HCEC 1CT (cell line): ENCODE results near the gene NCBP3.
A peak's percentile ranks its signal among the peaks of the same experiment; 100 is the strongest.
"Not testable (repeated sequence)": the region's sequence is repeated elsewhere in the genome, so short reads cannot be mapped to it uniquely, and the experiment has no call there.

Experiments used
- DNase-seq: peaks from one replicate; pipeline ENCODE4 v3.0.0-alpha.2; 2017

The NCBP3 gene

DNA sequence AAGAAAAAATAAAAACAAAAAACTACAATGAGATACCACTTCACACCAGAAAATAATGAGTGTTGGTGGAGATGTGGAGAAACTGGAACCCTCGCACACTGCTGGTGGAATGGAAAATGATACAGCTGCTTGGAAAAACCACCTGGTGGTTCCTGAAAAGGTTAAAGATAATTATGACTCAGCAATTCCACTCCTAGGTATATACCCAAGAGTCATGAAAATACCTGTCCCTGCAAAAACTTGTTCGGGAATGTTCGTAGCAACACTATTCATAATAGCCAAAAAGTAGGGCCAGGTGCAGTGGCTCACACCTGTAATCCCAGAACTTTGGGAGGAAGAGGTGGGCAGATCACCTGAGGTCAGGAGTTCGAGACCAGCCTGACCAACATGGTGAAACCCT, 36.9 kb downstream of the NCBP3 start:
- no peak for DNase-seq

DNA sequence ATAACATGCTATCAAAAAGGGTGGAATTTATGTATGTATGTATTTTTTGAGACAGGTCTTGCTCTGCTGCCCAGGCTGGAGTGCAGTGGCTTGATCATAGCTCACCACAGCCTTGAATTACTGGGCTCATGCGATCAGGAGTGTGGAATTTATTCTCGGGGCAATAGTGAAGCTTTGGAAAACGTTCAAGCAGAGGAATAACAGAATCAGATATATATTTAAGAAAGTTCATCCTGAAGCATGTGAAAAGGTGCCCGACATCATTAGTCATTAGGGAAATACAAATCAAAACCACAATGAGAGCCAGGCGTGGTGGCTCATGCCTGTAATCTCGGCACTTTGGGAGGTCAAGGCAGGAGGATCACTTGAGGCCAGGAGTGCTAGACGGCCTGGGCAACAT, 37.3 kb downstream of the NCBP3 start:
- no peak for DNase-seq

DNA sequence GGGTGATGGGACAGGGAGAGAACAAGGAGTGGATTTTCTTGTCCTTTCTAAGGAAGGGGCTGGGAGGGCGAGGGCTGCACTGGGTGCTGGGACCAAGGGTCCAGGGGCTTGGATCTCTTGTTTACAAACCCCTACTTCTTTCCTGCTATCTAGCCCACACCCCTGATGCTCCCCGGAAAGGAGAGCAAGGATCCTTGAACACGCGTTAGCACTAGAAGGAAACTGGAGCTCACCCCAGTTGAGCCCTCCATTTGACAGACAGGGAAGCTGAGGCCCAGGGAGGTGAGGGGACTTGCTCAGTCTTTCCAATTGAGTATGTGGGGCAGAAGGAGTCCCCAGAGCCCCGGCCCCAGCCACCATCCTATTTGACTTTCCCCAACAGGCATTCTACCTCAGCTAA, 40.5 kb downstream of the NCBP3 start:
- no peak for DNase-seq

DNA sequence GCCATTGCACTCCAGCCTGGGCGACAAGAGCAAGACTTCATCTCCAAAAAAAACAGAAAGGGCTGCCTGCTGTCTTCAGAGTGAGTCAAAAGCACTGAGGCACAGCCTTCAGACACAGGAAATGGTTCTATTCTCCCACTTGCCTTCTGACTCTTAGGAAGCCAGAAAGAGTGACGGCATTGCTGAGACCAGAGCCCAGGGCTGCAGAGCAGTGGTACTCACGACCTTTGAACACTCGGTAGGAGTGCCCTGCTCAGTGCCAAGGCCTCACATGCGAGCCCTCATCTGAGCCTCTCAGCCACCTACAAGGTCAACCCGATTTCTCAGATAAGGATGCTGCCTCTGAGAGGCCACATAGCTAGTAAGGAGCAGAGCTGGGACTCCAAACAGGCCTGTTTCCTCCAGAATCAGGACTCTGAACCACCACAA, 41.5 kb downstream of the NCBP3 start:
- DNase-seq: no peak

DNA sequence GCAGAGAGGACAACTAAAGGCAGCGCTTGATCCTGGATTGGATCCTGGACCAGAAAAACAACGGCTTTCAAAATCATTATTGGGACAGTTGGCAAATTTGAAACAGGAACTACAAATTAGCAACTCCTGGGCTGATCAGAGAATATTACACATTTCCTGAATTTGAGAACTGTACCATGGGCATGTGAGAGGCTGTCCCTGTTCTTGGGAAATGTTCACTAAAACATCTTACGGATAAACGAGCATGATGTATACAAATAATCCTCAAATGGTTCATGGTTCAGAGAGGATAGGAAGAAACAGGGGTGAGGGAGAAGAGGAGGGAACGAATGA, 42.8 kb downstream of the NCBP3 start:
- DNase-seq: no peak

DNA sequence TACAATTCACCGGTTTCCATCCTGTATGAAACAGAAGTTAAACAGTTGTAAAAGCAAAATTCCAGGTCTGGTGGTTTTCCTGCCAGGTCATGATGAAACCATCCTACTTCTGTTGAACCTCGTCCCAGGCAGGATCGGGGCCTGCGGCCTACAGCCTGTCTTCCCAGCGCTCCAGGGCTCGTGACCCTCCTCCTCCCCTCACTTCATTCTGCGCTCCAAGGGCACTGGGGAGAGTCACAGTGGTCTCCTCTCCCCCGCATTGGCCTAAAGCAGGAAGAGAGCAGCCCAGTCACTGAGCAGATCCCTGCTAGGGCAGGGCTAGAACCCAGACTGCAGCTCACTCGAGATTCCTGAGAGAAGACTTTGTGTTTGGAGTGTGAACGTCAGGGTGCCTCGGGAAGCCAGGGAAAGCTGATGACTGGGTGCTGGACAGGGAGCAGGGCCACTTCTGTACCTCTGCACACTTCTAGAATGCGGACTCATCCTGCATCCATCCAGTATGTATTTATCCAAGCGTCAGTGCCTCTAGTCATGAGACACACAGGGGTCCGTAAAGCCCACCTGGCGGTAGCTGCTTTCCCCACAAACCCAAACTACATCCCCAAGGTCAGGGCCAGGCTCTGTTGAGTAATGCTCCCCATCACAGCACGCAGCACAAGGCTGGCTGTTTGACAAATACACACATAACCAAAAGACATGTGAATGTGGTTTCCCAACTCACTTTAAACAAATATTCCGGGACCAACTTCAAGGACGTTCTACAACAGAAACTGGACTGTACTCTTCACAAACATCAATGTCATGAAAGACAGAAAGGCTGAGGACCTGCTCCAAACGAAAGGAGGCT, 43.4 kb downstream of the NCBP3 start:
- peak; percentile 71 for DNase-seq

DNA sequence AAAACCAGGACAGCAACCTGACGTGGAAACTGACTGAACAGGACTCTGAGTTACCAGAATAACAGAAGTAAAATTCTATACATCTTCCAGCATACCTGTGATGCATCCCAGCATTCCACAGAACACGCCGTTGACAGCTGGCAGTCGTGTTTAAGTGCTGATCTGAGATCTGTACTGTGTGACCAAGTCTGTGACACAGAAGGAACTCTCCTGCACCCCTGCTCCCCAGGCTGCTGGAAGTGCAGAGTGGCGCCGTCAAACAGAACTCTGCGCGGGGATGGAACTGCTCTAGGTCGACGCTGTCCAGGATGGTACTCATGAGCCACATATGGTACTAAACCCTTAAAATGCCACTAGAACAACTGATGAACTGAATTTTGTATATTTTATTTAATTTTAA, 44.3 kb downstream of the NCBP3 start:
- no peak for DNase-seq

DNA sequence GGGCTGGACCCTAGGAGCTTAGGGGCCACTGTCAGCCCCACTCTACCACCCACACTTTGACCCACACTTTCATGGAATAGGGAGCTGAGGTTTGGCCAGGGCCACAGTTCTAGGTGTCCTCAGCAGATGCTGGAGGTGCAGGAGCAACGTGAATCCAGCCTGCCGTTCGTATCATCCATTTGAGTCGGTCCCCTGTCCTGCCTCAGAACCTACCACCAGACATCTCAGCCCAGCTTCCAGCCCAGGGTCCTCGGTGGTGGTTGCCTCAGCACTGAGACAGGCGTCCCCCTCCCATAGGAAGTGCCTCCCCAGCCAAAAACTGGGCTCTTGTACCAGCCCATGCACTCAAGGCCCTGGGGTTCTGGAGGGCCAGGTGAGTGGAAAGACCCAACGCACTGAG, 44.7 kb downstream of the NCBP3 start:
- DNase-seq: no peak

DNA sequence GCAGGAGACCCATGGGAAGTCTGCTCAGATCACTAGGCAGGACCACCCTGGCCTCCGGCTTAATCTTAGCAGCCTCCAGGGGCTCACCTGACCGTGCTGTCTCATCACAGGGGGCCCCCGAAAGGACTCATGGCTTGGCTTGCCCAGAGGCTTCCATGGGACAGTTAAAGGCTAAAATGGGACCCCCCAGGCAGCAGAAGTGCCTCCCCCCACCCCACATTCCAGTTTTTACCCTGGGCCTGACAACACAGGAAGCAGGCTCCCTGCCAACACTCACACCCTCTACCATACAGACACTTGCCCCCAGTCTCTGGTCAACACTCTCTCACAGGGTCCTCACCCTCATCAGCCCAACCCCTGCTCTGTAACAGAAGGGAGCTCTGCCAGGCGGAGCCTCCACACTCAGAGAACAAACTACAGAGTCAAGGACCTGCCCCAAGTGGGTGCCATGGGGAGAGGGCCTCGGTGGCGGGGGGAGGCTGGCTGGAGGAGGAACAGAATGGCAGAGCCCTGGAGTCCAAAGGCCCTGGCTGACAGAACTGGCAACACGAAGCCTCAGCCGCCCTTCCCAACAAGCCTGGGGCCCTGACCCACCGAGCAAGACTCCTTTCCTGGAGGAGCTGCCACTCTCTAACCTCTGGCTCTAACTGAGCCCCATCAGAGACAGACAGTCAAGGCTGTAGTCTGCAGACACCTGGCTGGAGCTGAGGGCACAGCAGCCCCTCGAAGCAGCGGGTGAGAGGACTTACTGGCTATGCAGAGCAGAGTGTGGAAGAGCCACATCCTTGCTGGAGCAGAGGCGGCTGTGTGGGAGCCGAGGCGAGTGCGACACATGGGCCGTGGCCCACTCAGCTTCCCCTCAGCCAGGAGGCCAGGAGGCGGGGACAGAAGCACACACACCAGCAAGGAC, 45.4 kb downstream of the NCBP3 start, which contains the start of gene ITGAE:
Gene ITGAE (minus strand): TSS at position 827 of the 910 bp plus-strand sequence. CDS start 44 bp downstream, at position 783.
- no peak for DNase-seq

DNA sequence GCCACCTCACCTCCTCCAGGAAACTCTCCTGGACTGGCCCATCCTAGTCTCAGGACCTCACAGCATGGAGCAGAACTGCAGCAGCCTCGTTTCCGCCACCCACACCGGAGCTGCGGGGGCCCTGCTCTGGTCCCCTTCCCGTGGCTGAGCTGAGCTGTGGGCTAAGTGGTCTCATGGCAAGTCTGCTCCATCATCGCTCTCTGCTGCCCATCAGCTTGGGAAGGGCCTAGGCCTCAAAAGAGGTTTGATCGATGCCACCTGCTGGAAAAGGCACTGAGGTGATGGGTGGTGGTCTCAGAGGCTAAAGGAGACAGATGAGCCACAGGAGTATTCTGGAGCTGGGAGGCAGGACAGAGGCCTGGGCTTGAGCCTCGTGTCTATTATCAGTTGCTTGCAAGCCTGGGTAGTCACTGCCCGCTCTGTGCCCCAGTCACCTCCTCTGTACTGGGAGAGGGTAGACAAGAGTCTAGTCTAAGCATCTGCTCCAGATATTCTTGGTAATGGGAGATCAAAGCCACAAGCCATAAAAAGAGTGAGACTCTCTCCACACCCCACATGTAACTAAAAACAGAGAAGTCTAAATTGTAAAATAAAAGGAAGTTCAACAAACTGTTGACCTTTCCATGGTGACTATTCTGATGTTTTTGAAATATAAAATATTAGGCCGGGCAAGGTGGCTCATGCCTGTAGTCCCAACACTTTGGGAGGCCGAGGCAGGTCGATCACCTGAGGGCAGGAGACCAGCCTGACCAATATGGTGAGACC, 46.7 kb downstream of the NCBP3 start:
- no peak for DNase-seq

DNA sequence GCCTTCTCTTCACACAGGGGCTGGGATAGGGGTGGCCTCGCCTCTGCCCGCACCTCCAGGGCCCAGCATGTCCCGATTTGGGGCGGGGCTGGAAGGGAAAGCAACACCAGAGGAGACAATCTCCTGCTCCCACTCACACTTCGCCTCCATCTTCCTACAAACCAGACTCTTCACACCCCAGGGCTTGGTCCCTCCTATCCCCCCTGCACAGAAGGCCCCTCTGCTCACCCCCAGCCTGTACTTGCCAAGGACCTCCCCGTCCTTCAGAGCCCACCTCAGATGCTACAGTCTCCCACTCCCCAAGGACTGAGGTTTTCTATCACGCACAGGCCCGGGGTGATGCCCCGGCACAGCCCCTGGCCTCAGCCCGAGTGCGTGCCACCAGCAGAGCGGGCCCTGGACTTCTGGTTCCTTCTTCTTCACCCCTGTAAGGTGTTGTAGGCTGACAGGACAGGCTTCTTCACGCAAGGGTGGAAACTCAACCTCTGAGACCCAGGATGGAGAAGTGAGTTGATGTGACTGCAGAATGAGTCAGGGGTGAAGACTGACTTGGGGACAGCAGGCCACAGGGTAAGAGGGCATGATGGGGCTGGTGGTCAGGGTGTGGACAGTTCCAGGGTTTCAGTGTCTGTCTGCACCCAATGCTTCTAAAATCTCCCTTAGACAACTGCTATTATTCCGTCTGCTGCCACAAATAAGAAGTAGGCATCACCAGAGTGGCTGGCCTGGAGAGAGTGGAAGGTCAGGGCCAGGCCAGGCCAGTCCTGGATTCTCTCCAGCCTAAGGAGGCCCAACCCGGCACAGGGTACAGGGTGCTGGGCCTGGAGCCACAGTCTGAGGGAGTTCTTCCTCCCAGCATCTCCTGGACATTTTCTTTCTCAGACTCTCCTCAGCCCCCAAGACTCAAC, 47.5 kb downstream of the NCBP3 start:
- DNase-seq: no peak

DNA sequence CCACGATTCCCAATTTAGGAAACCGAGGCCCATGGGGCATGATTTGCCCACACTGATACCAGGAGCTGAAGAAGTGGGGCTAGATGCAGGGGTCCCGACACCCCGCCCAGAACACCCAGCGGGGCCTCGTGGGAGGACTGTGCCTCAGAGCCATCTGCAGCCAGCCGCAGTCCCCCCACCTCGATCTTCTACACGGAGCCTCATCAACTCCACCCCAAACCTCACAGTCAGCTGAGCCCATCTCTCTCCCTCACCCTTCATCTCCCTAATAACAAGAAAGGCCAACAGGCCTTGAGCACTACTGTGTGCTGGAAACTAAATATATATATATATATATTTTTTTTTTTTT, 49.2 kb downstream of the NCBP3 start:
- DNase-seq: no peak

DNA sequence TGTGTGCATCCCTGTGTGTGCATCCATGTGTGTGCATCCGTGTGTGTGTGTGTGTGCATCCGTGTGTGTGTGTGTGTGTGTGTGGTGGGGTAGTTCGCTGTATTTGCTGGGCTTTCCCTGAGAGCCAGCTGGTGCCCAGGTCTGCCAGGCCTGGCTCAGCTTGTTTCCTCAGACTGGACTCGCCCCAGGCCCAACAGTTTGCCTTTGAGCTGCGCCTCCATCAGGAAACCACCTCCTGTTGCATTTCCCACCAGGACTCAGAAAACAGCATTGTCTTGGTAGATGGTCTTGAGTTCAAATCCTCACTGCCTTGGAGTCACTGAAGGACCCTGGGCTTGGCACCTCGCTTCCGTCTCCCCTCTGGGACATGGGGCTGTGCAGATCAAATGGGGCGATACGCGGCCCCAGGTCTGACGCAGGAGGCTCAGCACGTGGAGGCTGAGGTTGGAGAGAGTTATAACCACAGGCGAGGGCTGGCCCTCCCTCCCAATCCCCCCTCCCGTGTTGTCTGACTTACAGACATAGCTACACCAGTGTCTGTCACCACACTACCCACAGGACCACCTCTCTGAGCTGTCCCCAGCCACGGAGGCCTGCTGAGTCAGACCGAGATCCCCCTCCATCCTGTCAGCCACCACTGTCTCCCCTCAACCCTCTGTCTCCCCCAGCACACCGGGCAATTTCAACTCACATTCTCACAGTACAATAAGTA, 49.8 kb downstream of the NCBP3 start:
- DNase-seq: no peak

DNA sequence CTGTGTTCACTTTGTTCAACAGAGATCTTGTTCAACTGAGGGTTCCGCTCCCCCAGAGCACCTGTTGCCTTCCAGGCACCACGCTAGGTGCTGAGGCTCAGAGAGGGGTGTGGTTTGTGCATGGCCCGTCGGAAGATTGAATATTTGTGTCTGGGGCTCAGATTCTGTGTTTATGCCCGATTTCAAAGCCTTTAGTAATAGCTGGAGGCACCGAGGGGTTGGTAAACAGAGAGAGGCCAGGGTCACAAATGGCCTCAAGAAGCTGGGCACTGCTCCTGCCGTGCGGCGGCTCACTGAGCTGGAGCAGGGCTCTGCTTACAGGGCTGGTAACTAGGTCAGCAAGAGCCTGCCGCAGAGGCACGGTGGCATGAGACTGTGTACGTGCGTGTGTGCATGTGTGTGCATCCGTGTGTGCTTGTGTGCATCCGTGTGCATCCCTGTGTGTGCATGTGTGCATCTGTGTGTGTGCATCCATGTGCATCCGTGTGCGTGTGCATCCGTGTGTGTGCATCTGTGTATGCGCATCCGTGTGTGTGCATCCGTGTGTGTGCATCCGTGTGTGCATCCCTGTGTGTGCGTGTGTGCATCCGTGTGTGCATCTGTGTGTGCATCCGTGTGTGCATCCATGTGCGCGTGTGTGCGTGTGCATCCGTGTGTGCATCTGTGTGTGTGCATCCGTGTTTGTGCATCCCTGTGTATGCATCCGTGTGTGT, 50.5 kb downstream of the NCBP3 start:
- no peak for DNase-seq

DNA sequence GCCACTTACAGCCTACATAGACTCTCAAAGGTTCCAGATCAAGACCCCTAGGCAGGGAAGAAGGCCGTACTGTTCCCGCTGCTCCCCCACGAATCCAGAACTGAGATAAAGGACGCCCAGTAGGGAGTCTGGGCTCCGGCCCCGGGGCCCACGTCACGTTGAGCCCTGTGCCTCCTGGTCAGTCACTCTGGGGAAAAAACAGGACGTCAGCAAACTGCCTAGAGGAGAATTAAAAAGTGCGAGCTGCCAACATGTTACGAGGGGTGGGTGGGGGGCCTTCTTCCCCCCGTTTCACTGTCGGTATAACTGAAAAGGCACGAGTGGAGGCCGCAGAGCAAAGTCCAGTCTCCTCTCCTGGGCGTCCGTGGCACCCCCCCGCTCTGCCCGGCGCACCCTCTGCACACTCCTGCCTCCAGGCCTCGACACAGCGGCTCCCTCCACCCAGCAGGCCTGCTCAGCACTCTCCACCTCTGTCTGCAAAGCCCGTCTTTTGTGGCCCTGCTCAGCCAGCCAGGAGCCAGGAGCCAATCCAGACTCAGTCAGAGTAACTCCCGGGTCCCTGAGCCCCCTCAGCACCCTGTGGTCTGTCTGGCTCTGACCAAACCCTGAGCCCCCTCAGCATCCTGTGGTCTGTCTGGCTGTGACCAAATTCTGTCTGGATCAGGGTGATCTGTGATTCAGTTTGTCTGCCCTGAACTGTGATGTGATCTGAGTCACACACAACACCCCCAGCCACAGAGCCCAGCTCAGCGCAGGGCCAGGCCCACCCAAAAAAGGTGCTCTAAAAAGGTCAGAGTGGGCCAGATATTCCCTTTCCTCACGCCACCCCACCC, 51.3 kb downstream of the NCBP3 start:
- DNase-seq: no peak

DNA sequence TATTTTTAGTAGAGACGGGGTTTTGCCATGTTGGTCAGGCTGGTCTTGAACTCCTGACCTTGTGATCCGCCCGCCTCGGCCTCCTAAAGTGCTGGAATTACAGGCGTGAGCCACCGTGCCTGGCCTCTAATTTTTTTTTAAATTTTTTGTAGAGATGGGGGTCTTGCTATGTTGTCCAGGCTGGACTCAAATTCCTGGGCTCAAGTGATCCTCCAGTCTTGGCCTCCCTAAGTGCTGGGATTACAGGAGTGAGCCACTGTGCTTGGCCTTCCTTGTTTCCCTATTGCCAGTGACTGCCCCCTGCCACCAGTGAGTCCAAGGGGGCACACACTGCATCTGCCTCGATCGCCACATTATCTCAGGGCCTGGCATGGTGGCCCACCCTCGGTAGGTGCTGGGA, 51.9 kb downstream of the NCBP3 start:
- not testable (repeated sequence) for DNase-seq

DNA sequence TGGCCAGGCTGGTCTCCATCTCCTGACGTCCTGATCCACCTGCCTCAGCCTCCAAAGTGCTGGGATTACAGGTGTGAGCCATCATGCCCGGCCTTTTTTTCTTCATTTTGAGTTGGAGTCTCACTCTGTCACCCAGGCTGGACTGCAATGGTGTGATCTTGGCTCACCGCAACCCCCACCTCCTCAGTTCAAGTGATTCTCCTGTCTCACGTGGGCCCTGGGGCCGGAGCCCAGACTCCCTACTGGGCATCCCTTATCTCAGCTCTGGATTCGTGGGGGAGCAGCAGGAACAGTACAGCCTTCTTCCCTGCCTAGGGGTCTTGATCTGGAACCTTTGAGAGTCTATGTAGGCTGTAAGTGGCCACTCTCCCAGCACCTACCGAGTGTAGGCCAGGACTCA, 52.8 kb downstream of the NCBP3 start:
- not testable (repeated sequence) for DNase-seq

DNA sequence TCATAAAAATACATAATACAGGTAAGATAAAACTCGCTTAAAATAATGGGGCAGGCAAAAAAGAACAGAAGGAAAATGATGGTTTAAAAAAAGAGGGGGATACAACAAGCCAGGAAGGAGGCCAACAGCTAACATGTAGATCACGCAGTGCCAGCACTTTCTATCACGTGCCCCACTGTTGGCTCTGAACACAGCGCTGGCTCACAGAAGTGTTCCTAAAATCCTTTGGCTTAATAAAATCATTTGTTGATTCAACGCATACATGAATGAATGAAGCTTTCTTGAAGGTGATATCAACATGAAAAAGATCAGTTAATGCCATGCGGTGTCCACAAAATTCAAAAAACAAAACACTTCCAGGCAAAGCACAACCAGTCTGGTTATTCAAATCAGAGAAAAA, 53.6 kb downstream of the NCBP3 start:
- DNase-seq: no peak

DNA sequence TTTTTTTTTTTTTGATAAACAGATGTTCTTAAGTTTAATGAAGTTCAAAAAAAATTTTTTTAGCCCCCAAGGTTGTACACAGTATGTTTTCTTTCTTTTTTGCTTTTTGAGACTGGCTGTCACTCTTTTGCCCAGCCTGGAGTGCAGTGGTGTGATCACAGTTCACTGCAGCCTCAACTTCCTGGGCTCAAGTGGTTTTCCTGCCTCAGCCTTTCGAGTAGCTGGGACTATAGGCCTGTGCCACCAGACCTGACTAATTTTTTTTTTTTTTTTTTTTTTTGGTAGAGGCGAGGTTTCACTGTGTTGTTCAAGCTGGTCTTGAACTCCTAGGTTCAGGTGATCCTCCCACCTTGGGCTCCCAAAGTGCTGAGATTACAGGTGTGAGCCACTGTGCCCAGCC, 57.8 kb downstream of the NCBP3 start:
- peak; percentile 4 for DNase-seq

DNA sequence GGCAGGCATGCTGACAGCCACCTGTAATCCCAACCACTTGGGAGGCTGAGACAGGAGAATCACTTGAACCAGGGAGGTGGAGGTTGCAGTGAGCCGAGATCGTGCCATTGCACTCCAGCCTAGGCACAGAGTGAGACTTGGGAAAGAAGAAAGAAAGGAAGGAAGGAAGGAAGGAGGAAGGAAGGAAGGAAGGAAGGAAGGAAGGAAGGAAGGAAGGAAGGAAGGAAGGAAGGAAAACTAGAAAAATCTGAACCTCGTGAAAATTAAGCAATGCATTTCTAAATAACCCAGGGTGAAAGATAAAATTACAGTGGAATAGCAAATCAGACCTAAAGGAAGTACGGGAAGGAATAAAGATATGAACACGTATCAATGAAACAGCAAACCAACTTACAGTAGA, 60.7 kb downstream of the NCBP3 start:
- DNase-seq: not testable (repeated sequence)
